GM21528 (cell line): ENCODE results near the gene FXYD7.
"Not testable (repeated sequence)": the region's sequence is repeated elsewhere in the genome, so short reads cannot be mapped to it uniquely, and the experiment has no call there.

ENCODE experiments used
- ATAC-seq: cut with Tn5 transposase; IDR thresholded peaks from one replicate; pipeline ENCODE4 v1.9.1; 2021; ENCODE audit warnings: mild to moderate bottlenecking, moderate library complexity; ENCODE audit not compliant: unreplicated experiment, low FRiP score

Gene FXYD7

GRCh38 chr19:35142606-35143230, 337 bp upstream of the FXYD7 start:
- no peak for ATAC-seq

GRCh38 chr19:35143818-35144217, 763 bp downstream of the FXYD7 start:
- ATAC-seq = no peak

- ATAC-seq = no peak
Observed at GRCh38 chr19:35144259-35144599, 1.2 kb downstream of the FXYD7 start.

- no peak for ATAC-seq
Observed at GRCh38 chr19:35144600-35145436, 1.8 kb downstream of the FXYD7 start.

- no peak for ATAC-seq
Observed at GRCh38 chr19:35146746-35147459, 3.8 kb downstream of the FXYD7 start.

- ATAC-seq = no peak
Observed at GRCh38 chr19:35149463-35149862, 6.4 kb downstream of the FXYD7 start.

- no peak for ATAC-seq
Observed at GRCh38 chr19:35150445-35150844, 7.4 kb downstream of the FXYD7 start.

- no peak for ATAC-seq
Observed at GRCh38 chr19:35151273-35152065, 8.4 kb downstream of the FXYD7 start.

- not testable (repeated sequence) for ATAC-seq
Observed at GRCh38 chr19:35153129-35153522, 10.1 kb downstream of the FXYD7 start.

GRCh38 chr19:35153701-35154524, 10.9 kb downstream of the FXYD7 start:
- no peak for ATAC-seq

GRCh38 chr19:35154525-35155406, 11.7 kb downstream of the FXYD7 start, which contains the start of gene FXYD5:
Gene FXYD5 (plus strand): TSS chr19:35154735. CDS start chr19:35155551, 816 bp downstream.
- no peak for ATAC-seq

GRCh38 chr19:35155441-35155840, 12.4 kb downstream of the FXYD7 start:
- no peak for ATAC-seq

GRCh38 chr19:35155981-35156672, 13.1 kb downstream of the FXYD7 start:
- ATAC-seq = no peak

GRCh38 chr19:35156673-35157014, 13.6 kb downstream of the FXYD7 start:
- ATAC-seq = no peak

GRCh38 chr19:35157431-35157830, 14.4 kb downstream of the FXYD7 start:
- no peak for ATAC-seq

GRCh38 chr19:35159606-35160005, 16.6 kb downstream of the FXYD7 start:
- ATAC-seq = no peak

- ATAC-seq = no peak
Observed at GRCh38 chr19:35160629-35161433, 17.8 kb downstream of the FXYD7 start.

- ATAC-seq = no peak
Observed at GRCh38 chr19:35161434-35161743, 18.3 kb downstream of the FXYD7 start.
